ENCODE measurements around the gene ARHGAP8. TPM values are rescaled to one million over a fixed set of nuclear protein-coding genes. Genes with fewer than 3 reads are reported as not detected.
"Not testable (repeated sequence)": the region's sequence is repeated elsewhere in the genome, so short reads cannot be mapped to it uniquely, and the experiment has no call there.

The ARHGAP8 gene
- total RNA-seq, 2 experiments from 2014 or later, result 5.7 to 6.3 TPM

- H3K27me3 ChIP-seq (ENCODE audit: control insufficient read depth in 1 of 2, insufficient read depth in 2 of 2, low read length in 2 of 2), result no peaks in the 10 kb centered on the region
- ChIA-PET CTCF (no interaction called here), POLR2A (no interaction called here)
- TF ChIP-seq CTCF (IDR thresholded peaks at IDR 0.05), result no peak
- ATAC-seq (ENCODE audit: poor library complexity) (no peak), DNase-seq (no peak)
- Mint-ChIP-seq H3K27ac (no peak overlapping the region), H3K27me3 (no peaks in the 10 kb centered on the region), H3K4me1 (ENCODE audit: low read depth) (peaks cover 4% of the 10 kb centered on the region), H3K36me3 (ENCODE audit: low read depth) (no peaks in the 10 kb centered on the region), H3K4me3 (no peak overlapping the region), H3K9me3 (no peaks in the 10 kb centered on the region)
- H3K36me3 ChIP-seq (ENCODE audit: insufficient read depth, low read length), result no peaks in the 10 kb centered on the region
- H3K4me1 ChIP-seq (ENCODE audit: insufficient read depth, low read length), result peaks cover 7% of the 10 kb centered on the region
- no peak overlapping the region for H3K27ac ChIP-seq (ENCODE audit: low read depth in 1 of 2, low read length in 2 of 2)
- no peak overlapping the region for H3K4me3 ChIP-seq (ENCODE audit: low read length)
- intact Hi-C loops (cut with DNase I, micrococcal nuclease), result loop anchor here in 1 of 2 experiments (2.0 kb wide), 1 partner anchor 745 kb away; no protein-coding TSS in a partner anchor
- no peaks in the 10 kb centered on the region for H3K9me3 ChIP-seq (ENCODE audit: control insufficient read depth in 1 of 2, insufficient read depth in 1 of 2, low read length in 2 of 2)
These were observed 14.7 kb upstream of the ARHGAP8 start for GRCh38 chr22:44737406-44738346.

GRCh38 chr22:44738347-44738715, 14.0 kb upstream of the ARHGAP8 start:
- H3K4me1 ChIP-seq (ENCODE audit: insufficient read depth, low read length), result peaks cover 7% of the 10 kb centered on the region
- H3K9me3 Mint-ChIP-seq, result no peaks in the 10 kb centered on the region
- ChIA-PET CTCF (no interaction called here), POLR2A (no interaction called here)
- no peaks in the 10 kb centered on the region for H3K27me3 ChIP-seq (ENCODE audit: control insufficient read depth in 1 of 2, insufficient read depth in 2 of 2, low read length in 2 of 2)
- H3K9me3 ChIP-seq (ENCODE audit: control insufficient read depth in 1 of 2, insufficient read depth in 1 of 2, low read length in 2 of 2), result no peaks in the 10 kb centered on the region
- DNase-seq (no peak), ATAC-seq (ENCODE audit: poor library complexity) (no peak)
- intact Hi-C loops (cut with DNase I, micrococcal nuclease), result no loop called here
- H3K36me3 ChIP-seq (ENCODE audit: insufficient read depth, low read length), result no peaks in the 10 kb centered on the region
- H3K4me1 Mint-ChIP-seq (ENCODE audit: low read depth), result peaks cover 4% of the 10 kb centered on the region
- H3K27ac Mint-ChIP-seq, result no peak overlapping the region
- no peaks in the 10 kb centered on the region for H3K36me3 Mint-ChIP-seq (ENCODE audit: low read depth)
- no peak for TF ChIP-seq CTCF (IDR thresholded peaks at IDR 0.05)
- H3K27me3 Mint-ChIP-seq, result no peaks in the 10 kb centered on the region
- no peak overlapping the region for H3K4me3 Mint-ChIP-seq
- H3K27ac ChIP-seq (ENCODE audit: low read depth in 1 of 2, low read length in 2 of 2), result no peak overlapping the region
- no peak overlapping the region for H3K4me3 ChIP-seq (ENCODE audit: low read length)

GRCh38 chr22:44739024-44739423, 13.4 kb upstream of the ARHGAP8 start:
- H3K4me1 Mint-ChIP-seq (ENCODE audit: low read depth), result peaks cover 4% of the 10 kb centered on the region
- intact Hi-C loops (cut with DNase I, micrococcal nuclease), result no loop called here
- Histone ChIP-seq H3K27me3 (ENCODE audit: control insufficient read depth in 1 of 2, insufficient read depth in 2 of 2, low read length in 2 of 2) (no peaks in the 10 kb centered on the region), H3K4me1 (ENCODE audit: insufficient read depth, low read length) (peaks cover 7% of the 10 kb centered on the region), H3K36me3 (ENCODE audit: insufficient read depth, low read length) (no peaks in the 10 kb centered on the region), H3K27ac (ENCODE audit: low read depth in 1 of 2, low read length in 2 of 2) (no peak overlapping the region), H3K9me3 (ENCODE audit: control insufficient read depth in 1 of 2, insufficient read depth in 1 of 2, low read length in 2 of 2) (no peaks in the 10 kb centered on the region), H3K4me3 (ENCODE audit: low read length) (no peak overlapping the region)
- TF ChIP-seq CTCF (IDR thresholded peaks at IDR 0.05), result no peak
- no peak overlapping the region for H3K27ac Mint-ChIP-seq
- H3K4me3 Mint-ChIP-seq, result no peak overlapping the region
- POLR2A ChIA-PET, result no interaction called here
- no peaks in the 10 kb centered on the region for H3K9me3 Mint-ChIP-seq
- CTCF ChIA-PET, result no interaction called here
- DNase-seq, result no peak
- ATAC-seq (ENCODE audit: poor library complexity), result no peak
- H3K36me3 Mint-ChIP-seq (ENCODE audit: low read depth), result no peaks in the 10 kb centered on the region
- H3K27me3 Mint-ChIP-seq, result no peaks in the 10 kb centered on the region

- H3K4me1 ChIP-seq (ENCODE audit: insufficient read depth, low read length); H3K27ac Mint-ChIP-seq; H3K9me3 ChIP-seq (ENCODE audit: control insufficient read depth in 1 of 2, insufficient read depth in 1 of 2, low read length in 2 of 2); intact Hi-C loops (cut with DNase I, micrococcal nuclease); H3K9me3 Mint-ChIP-seq; DNase-seq; POLR2A ChIA-PET; H3K27me3 Mint-ChIP-seq; H3K4me3 Mint-ChIP-seq; ATAC-seq (ENCODE audit: poor library complexity); H3K36me3 Mint-ChIP-seq (ENCODE audit: low read depth); H3K36me3 ChIP-seq (ENCODE audit: insufficient read depth, low read length); H3K27ac ChIP-seq (ENCODE audit: low read depth in 1 of 2, low read length in 2 of 2); H3K27me3 ChIP-seq (ENCODE audit: control insufficient read depth in 1 of 2, insufficient read depth in 2 of 2, low read length in 2 of 2); H3K4me1 Mint-ChIP-seq (ENCODE audit: low read depth); CTCF ChIA-PET; H3K4me3 ChIP-seq (ENCODE audit: low read length): not testable (repeated sequence)
These were observed 12.7 kb upstream of the ARHGAP8 start for GRCh38 chr22:44739666-44740065.
